GM19463 (cell line): Measurements from ENCODE around the gene KRAS.
"Not testable (repeated sequence)": the region's sequence is repeated elsewhere in the genome, so short reads cannot be mapped to it uniquely, and the experiment has no call there.

ENCODE experiments used
- ATAC-seq: cut with Tn5 transposase; IDR thresholded peaks from one replicate; pipeline ENCODE4 v1.9.1; 2021; ENCODE audit warnings: mild to moderate bottlenecking, moderate library complexity; ENCODE audit not compliant: unreplicated experiment

KRAS gene

DNA sequence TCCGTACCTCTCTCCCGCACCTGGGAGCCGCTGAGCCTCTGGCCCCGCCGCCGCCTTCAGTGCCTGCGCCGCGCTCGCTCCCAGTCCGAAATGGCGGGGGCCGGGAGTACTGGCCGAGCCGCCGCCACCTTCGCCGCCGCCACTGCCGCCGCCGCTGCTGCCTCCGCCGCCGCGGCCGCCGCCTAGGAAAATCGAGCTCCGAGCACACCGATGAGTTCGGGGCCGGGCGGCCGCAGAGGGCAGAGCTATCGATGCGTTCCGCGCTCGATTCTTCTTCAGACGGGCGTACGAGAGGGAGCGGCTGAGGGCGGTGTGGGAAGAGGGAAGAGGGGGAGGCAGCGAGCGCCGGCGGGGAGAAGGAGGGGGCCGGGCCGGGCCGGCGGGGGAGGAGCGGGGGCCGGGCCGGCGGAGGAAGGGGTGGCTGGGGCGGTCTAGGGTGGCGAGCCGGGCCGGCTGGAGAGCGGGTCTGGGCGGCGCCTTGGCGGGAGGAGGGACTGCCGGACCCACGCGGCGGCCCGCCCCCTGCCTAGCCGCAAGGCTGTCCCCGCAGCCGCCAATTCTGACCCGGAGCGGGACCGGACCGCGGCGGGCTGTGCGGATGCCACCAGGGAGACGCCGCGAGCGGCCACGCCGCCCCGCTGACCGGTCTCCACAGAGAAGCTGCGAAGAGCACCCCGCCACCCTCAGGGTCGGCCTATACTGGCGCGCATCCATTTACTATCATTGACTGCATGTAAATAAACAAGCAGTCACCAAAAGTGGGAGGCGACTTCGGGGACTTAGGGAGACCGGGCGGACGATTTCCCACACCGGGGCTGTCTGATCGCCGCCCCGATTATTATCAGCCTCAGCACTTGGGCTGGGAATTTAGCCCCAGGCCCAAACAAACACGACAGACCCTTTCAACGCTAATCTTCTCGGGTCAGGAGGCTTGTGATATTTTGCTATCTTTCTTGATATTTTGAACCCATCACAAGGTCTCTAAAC lies at the start of gene KRAS:
KRAS (minus strand) TSS at position 186 of the 987 bp plus-strand sequence.
- ATAC-seq = peak; percentile 80

DNA sequence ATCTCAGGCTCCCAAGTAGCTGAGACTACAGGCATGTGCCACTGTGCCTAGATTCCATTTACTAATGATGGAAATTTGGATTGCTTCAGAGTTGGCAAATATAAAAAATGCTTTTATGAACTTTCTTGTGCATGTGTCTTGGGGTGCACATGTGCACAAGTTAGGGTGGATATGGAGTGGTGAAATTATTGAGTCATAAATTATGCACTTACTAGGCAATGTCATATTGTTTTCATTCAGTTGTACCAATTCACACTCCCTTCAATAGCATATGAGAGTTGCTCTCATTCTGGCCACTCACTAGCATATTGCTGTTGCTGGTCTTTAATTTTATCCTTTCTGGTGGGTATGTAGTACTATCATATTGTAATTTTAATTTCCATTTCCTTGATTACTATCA lies 45.7 kb upstream of the KRAS start:
- no peak for ATAC-seq

DNA sequence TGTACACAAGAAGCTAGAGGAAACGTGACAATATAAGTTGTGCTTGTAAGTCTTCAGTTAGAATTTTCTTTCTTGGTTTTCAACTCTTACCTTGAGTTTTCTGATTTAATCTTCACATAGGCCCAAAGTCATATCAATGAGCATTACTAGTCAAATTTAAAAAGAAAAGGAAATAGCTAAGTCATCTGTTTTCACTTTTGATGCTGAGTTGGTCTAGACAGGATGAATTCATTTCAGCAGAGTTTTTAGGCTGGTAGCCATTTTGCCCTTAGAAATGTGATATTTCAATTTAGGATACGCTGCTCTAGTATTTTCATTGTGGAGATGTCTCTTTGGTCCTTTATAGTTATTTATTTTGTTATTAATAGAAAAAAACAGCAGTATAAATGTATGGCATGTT lies 44.6 kb upstream of the KRAS start:
- ATAC-seq = no peak

DNA sequence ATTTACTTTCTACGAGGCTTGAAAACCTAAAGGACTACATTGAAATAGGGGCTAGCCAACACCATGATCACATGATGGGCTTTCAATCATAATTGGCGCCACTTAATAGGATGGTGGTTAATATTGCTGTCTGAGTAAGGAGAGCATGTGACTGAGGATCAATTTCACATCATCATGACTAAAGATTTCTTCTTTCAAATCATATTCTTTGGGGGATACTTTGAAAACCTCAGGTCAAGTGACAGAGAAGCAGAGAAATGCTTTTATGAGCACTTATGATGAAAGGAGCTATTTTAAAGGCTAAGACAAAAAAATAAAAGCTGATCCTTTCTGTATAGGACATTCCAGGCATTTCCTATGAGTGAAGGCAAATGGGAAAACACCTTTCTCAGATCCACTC lies 42.9 kb upstream of the KRAS start:
- no peak for ATAC-seq

DNA sequence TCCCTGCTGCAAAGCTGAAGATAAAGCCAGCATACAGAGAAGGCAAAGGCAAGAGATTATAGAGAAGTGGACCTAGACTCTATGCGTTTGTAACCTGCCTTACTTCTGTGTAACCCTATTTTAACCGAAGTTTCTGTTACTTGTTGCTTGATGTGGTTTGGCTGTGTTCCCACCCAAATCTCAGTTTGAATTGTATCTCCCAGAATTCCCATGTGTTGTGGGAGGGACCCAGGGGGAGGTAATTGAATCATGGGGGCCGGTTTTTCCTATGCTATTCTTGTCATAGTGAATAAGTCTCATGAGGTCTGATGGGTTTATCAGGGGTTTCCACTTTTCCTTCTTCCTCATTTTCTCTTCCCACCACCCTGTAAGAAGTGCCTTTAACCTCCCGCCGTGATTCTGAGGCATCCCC lies 42.1 kb upstream of the KRAS start:
- not testable (repeated sequence) for ATAC-seq

DNA sequence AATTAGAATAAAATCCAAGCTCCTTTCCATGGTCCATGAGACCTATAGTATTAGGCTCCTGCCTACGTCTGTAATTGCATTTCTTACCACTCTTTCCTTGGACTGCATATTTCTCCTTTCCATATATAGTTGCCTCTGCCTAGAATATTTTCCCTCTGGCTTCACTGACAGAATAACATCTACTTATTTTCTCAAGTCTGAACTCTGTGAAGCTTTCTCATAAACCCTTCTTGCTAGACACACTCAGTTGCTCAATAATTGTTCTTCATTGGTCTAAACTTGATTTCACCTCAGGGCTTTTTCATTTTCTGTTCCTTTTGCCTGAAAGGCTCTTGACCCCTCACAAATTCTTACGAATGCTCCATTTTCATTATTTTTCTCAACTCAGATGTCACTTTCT lies 36.9 kb upstream of the KRAS start:
- no peak for ATAC-seq

DNA sequence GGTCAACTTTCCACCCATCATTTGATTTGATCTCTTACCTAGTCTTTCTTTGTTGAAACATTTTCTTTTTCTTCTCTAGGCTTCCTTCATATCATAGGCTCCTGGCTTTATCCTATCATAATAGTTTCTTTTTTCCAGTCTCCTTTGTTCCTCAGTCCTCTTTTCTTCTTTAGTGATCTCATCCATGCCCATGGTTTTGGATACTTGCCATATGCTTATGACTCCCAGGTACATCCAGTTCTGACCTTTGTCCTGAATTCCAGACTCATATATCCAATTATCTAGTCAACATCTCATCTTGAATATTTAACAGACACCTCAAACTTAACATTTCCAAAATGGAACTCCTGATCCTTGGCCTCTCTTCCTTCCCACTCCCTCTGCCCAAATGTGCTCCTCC lies 36.1 kb upstream of the KRAS start:
- ATAC-seq = no peak

DNA sequence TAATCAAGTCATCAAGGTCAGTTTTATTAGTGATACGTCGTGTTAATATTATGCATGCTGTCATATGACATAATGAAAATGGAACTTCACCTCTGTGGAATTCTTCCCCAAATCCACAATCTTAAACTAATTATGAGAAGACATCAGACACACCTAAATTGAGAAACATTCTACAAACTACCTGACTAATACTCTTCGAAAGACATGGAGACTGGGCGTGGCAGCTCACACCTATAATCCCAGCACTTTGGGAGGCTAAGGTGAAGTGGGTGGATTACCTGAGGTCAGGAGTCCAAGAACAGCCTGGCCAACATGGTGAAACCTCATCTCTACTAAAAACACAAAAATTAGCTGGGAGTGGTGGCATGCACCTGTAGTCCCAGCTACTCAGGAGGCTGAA lies 33.3 kb upstream of the KRAS start:
- no peak for ATAC-seq

DNA sequence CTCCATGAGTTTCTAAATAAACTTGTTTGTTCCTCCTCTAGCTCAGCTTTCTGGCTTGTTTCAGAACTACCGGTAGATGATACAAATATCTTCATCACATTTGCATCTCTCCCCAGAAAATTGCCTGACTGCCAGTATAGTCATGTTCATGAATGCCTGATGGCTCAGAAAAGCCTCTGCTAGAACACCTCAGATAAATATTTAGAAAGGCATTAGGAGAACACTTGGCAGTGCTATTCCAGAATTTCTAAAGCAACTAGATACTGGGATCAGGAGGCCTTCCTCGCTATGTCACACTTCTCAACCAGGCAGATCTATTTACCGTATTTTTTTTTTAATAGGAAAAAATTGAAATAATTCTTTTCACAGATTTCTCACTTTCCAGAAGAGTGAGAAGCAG lies 32.3 kb upstream of the KRAS start:
- no peak for ATAC-seq

DNA sequence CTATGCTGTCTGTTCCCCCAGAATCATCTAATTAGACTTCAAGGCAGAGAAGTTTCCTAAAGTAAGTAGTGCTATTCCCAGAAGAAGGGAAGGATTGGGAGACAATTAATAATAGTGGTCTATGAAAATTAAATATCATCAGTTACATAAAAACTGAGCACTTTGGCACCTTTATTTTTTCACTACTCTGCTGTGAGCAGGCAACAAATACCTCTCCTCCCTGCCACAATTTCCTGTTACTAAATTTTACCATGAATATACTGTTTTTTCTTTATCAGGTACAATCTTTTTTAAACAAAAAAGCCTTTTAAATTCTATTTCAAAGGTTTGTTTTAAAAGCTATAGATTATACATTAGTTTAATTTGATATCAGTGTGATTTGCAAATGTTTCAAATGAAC lies 29.4 kb upstream of the KRAS start:
- ATAC-seq = no peak

DNA sequence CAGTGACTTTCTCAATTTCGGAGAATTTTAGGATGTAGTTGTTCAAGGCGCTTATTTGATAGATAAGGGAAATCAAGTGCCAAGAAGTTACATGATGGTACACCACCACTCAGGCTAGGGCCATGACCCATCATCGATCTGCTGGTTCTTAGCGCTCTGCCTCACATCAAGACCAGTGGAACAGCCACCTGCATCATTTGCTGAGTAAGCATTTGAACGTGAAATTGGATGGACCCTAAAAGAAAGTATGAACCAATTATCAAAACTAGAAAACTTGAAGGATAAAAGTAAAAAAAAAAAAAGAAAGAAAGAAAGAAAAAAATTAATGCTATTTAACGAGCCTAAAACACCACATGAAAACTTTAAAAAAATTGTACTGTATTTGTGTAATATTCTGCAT lies 27.5 kb upstream of the KRAS start:
- no peak for ATAC-seq

DNA sequence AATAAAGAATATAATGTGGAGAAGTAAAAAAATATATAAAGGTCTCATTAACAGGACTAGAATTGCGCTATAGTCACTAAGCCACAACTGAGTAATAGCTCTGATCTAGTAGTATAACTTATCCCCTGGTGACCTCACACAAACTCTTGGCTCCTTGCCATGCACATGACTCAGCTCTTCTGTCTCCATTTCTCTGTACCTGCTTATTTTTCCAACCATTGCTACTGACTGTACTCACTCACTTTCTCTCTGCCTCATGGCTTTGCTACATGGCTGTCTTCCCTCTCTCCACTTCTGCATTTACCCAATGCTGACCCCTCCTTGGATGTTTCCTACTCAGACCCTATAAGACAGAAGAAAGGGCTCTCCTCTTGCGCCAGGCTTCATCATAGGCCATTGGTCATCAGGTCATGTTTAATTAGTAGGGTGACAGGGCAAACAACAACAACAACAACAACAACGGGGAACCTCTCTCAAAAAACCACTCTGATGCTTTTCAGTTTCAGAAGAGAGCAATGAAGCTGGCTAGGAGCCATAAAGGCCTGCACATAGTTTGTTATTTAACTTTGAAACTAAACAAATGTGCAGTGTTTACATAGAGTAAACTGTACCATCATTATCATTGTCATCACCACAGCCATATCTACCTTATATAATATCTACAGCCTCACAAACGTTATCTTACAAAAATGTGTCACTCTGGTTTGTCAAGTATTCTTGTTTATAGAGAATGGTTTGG lies 25.6 kb upstream of the KRAS start:
- ATAC-seq = no peak

DNA sequence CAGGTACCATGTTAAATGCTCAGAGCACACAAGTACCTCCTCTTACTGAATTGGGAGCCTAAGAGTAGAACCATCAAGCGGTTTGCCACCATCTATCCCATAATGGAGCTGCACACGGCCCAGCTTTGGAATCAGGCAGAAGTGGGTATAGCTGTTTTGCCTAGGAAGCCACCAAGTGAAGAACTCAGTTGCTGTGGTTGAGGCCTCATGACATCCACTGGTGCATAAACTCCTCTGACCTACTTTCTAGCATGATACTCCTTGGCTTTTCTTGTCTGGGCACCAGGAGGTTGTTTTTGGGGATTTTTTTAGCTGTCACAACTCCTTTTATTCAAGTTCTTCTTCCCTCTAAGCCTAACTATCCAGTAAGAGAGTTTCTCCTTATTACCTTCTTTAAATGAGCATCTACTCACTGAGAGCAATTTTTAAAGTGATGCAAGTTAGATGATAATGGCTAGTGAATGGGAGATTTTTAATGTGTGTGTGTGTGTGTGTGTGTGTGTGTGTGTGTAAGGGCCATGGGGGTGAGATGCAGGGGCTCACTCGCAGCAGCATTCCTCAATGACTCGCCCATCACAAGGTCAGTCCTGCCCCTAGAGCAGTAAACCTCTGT lies 20.9 kb upstream of the KRAS start:
- ATAC-seq = no peak

DNA sequence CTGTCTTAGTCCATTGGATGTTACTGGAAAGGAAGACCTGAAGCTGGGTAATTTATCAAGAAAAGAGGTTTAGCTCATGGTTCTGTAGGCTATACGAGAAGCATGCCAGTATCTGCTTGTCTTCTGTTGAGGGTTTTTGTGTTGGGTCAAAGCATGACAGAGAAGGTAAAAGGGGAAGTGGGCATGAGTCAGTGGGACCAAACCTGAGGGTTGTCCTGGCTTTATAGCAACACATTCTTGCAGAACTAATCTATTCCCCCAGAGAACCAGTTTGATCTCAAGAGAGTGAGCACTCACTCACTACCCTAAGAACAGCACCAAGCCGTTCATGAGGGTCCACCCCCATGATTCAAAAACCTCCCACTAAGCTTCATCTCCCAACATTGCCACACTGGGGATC lies 19.0 kb upstream of the KRAS start:
- peak; percentile 86 for ATAC-seq

DNA sequence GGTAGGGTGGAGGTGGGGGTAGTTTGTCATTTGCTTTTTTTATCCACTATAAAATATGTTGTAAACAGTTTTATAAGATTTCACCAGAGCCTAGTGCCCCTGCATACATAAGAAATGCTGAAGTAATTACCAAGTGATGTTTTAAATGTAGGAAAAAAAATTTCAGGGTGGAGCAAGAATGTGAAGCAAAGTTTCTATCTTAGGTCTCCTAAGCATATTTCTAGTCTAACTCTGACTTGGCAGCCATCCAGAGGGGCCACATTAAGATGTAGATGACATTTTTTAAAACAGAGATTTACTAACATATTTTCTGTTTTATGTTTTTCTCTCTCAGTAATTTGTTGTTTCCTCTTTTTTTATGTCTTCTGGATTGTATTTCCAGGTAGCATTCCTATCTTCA lies 15.8 kb upstream of the KRAS start:
- no peak for ATAC-seq

DNA sequence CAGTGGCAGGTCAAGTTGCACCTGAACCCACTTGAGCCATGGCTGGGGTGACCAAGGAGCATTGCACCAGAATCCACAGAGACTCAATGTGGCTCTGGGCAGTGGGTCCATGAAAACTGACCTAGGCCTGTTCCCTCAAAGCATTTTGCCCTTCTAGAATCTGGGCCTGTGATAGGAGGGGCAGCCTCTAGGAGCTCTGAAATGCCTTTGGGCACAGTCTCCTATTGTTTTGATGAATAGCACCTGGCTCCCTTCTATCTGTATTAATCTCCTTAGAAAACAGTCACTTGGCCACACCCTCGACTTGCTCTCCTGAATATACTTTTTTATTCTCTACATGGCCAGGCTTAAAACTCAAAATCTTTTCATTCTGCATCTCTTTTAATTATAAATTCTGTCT lies 14.1 kb upstream of the KRAS start:
- ATAC-seq = no peak

DNA sequence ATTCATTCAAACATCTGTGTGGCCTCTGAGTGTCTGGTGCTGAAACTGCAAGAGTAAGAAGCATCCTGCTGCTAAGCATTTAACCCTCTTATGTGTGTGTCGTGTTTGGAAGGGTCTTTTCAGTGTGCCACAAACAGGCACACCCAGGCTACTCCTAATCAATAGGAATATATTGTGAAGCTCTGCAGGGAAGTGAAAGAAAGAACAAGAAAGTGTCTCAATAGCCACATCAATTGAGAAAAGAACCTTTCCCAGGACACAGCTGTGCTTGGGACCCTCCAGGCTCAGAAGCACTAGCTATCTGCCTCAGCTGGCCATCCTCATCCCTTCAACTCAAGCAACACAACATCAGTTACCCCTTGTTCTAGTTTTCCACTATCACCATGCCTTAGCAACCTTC lies 13.4 kb upstream of the KRAS start:
- ATAC-seq = no peak

DNA sequence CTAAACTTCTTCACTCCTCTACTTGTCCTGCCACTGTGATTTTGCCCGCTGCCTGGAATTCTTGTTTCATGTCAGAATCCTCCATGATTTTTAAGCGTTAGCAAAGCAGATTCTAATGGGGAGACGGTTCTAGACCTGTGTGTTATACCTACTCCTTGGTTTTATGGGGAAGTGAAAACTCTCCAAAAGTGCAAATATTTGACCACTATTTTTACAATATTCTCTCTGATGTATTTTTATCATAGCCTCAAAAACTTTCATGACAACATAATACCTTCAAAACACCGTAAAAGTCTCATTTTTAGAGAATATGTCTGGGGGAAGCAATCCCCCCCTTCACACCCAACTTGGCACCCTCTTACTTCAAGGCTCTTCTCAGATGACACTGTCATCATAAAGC lies 12.9 kb upstream of the KRAS start:
- no peak for ATAC-seq

DNA sequence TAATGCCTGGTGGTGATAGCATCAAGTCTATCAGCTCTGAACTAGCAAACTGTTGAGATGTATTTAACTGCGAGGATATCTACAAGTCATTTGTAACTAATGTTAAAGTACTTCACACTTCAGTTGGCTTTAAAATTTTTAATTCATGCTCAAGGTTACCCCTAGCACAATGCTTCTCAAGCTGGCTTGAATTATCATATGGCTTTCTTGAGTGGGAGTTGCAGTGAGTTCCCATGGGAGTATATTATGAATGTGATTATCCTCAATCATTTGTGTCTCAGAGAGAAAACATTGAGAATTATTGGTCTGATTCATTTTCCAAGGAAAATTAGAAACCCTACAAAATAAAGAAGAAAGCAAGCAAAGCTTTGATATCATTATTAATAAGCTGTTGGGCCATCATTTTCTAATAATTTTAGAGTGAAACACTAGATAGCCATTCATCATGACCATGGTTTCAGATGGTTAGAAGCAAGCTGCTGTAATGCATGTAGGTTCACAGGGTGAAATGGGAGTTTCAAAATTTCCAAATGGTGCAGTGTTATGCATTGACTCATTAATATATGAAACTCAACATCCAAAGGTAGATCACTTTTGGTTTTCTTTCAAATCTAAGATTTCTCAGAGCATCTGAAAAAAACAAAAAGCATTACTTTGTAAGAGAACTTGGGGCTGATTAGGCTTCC lies 11.8 kb upstream of the KRAS start:
- no peak for ATAC-seq

DNA sequence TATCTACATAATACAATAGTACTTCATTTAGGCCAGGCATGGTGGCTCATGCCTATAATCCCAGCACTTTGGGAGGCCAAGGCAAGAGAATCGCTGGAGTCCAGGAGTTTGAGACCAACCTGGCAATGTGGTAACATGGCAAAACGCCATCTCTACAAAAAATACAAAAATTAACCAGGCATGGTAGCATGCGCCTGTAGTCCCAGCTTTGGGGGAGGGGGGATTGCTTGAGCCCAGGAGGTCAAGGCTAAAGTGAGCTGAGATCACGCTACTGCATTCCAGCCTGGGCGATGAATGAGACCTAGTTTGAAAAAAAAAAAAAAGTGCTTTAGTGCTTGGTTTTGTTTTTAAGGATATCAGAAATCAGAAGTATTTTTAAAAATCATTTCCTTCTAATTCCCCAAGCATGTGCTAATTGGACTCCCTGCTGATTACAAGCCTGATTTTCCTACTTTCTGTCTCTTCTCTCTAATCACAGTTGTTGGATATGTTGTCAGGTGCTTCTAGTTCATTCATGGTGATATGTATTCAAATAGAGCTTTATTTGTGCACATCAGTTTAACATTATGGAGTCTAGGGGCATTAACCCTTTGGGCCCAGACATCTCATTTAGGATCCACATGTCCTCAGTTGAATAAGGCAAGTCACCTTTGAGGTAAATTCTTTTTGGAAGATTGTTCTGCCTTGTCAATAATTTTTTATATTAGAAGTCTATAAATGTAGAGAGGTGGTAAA lies 7.0 kb upstream of the KRAS start:
- no peak for ATAC-seq
